IMR-90 (cell line): Measurements from ENCODE around the gene XYLB. TPM values are rescaled to one million over a fixed set of nuclear protein-coding genes. Genes with fewer than 3 reads are reported as not detected.

Experiments
- ATAC-seq: fragments of 200-7000 bp; cut with Tn5 transposase; 2 replicates; pipeline ENCODE4 v1.9.1; 2020; ENCODE audit warnings: low read depth, mild to moderate bottlenecking, moderate library complexity
- BruUV-seq: library from RNA; stranded (reverse); fragments of 400-500 nt; replicated peaks from 2 replicates; lab custom pipeline; 2021; lab: Mats Ljungman, UMichigan
- CTCF ChIA-PET: fragments of 300-600 bp; formaldehyde crosslinking; extraction: SDS; loops from one replicate; lab custom pipeline; 2021; ENCODE audit warnings: antibody characterized with exemption; lab: Yijun Ruan, JAX
- POLR2A ChIA-PET: fragments of 300-600 bp; sonication (Branson Sonifier 250); formaldehyde crosslinking; loops from one replicate; lab custom pipeline; 2022; ENCODE audit warnings: antibody characterized with exemption; ENCODE audit not compliant: unreplicated experiment; lab: Charles Lee
- DNase-seq: peaks from one replicate; pipeline ENCODE4 v3.0.0; 2013
- H2AFZ ChIP-seq: replicated peaks from 2 replicates; pipeline ENCODE3; 2013; ENCODE audit warnings: low read length, mild to moderate bottlenecking; ENCODE audit not compliant: poor library complexity
- H2AK5ac ChIP-seq: 2 replicates; pipeline ENCODE4 v1.6.1; 2013; ENCODE audit warnings: low read depth, low read length, inconsistent platforms
- H2AK9ac ChIP-seq: replicated peaks from 2 replicates; pipeline ENCODE3; 2013; ENCODE audit warnings: mild to moderate bottlenecking, low read depth, low read length, moderate library complexity; ENCODE audit not compliant: poor library complexity
- H2BK120ac ChIP-seq: 2 replicates; pipeline ENCODE4 v1.6.1; 2013; ENCODE audit warnings: low read depth, low read length, inconsistent platforms
- H2BK15ac ChIP-seq: 3 replicates; pipeline ENCODE4 v1.6.1; 2013; ENCODE audit warnings: low read depth, low read length, inconsistent platforms
- H2BK20ac ChIP-seq: 2 replicates; pipeline ENCODE4 v1.6.1; 2013; ENCODE audit warnings: low read depth, mild to moderate bottlenecking, inconsistent platforms, low read length, moderate library complexity
- H2BK5ac ChIP-seq: 2 replicates; pipeline ENCODE4 v1.6.1; 2013; ENCODE audit warnings: mild to moderate bottlenecking, low read depth, low read length, inconsistent platforms; ENCODE audit not compliant: poor library complexity, severe bottlenecking
- H3K14ac ChIP-seq: replicated peaks from 2 replicates; pipeline ENCODE4 v1.6.1; 2013; ENCODE audit warnings: low read depth, low read length, inconsistent platforms
- H3K18ac ChIP-seq: 2 replicates; pipeline ENCODE4 v1.6.1; 2013; ENCODE audit warnings: low read depth, low read length, control low read depth
- H3K23ac ChIP-seq: 2 replicates; pipeline ENCODE4 v1.6.1; 2013; ENCODE audit warnings: low read depth, low read length, inconsistent platforms
- H3K27ac ChIP-seq: 2 replicates; pipeline ENCODE4 v1.5.1; 2013; ENCODE audit warnings: mild to moderate bottlenecking, control low read depth, low read length; ENCODE audit not compliant: insufficient read depth
- H3K27me3 ChIP-seq: 2 replicates; pipeline ENCODE4 v1.6.1; 2013; ENCODE audit warnings: low read length; ENCODE audit not compliant: control insufficient read depth, insufficient read depth
- H3K36me3 ChIP-seq: 2 replicates; pipeline ENCODE4 v1.6.1; 2013; ENCODE audit warnings: low read length, mixed read lengths; ENCODE audit not compliant: control insufficient read depth, insufficient read depth
- H3K4ac ChIP-seq: 2 replicates; pipeline ENCODE4 v1.6.1; 2013; ENCODE audit warnings: low read depth, low read length, inconsistent platforms
- H3K4me1 ChIP-seq: 2 replicates; pipeline ENCODE4 v1.6.1; 2013; ENCODE audit warnings: low read length, mixed read lengths; ENCODE audit not compliant: control insufficient read depth, insufficient read depth
- H3K4me2 ChIP-seq: 2 replicates; pipeline ENCODE4 v1.6.1; 2013; ENCODE audit warnings: low read depth, mild to moderate bottlenecking, control low read depth, low read length, moderate library complexity
- H3K4me3 ChIP-seq: 2 replicates; pipeline ENCODE4 v1.5.1; 2013; ENCODE audit warnings: low read depth, mild to moderate bottlenecking, control low read depth, low read length, moderate library complexity; ENCODE audit not compliant: insufficient read depth
- H3K56ac ChIP-seq: 2 replicates; pipeline ENCODE4 v1.6.1; 2013; ENCODE audit warnings: low read length, inconsistent platforms; ENCODE audit not compliant: insufficient read depth; ENCODE audit errors: extremely low read depth
- H3K79me1 ChIP-seq, 2 experiments: 2 replicates each; pipeline ENCODE4 v1.6.1; 2013; ENCODE audit warnings: low read length in 2 of 2, inconsistent platforms in 1 of 2, low read depth in 1 of 2
- H3K9ac ChIP-seq: 2 replicates; pipeline ENCODE4 v1.6.1; 2013; ENCODE audit warnings: low read depth, low read length, control low read depth
- H3K9me1 ChIP-seq: 2 replicates; pipeline ENCODE4 v1.6.1; 2013; ENCODE audit warnings: low read length, inconsistent platforms; ENCODE audit not compliant: insufficient read depth
- H3K9me3 ChIP-seq: 2 replicates; pipeline ENCODE4 v1.6.1; 2013; ENCODE audit warnings: low read length; ENCODE audit not compliant: control insufficient read depth, insufficient read depth
- H4K20me1 ChIP-seq: 2 replicates; pipeline ENCODE4 v1.6.1; 2013; ENCODE audit warnings: low read length, inconsistent platforms; ENCODE audit not compliant: insufficient read depth
- H4K5ac ChIP-seq: 2 replicates; pipeline ENCODE4 v1.6.1; 2013; ENCODE audit warnings: mild to moderate bottlenecking, low read depth, low read length, control low read depth
- H4K8ac ChIP-seq, 2 experiments: 2 replicates each; pipeline ENCODE4 v1.6.1; 2013; ENCODE audit warnings: low read depth in 2 of 2, low read length in 2 of 2, control low read depth in 1 of 2, inconsistent platforms in 1 of 2
- H4K91ac ChIP-seq: 2 replicates; pipeline ENCODE4 v1.6.1; 2013; ENCODE audit warnings: low read depth, low read length, inconsistent platforms; ENCODE audit not compliant: insufficient read depth
- FOS ChIP-seq: fragments of 150-350 bp; IDR thresholded peaks from 2 replicates; pipeline ENCODE4 v1.6.1; 2016; ENCODE audit warnings: low read depth, low read length
- MAFK ChIP-seq: IDR thresholded peaks from 2 replicates; pipeline ENCODE4 v1.6.1; 2012; ENCODE audit warnings: low read depth, low read length, improper control_type of control experiment
- MAZ ChIP-seq: IDR thresholded peaks from 2 replicates; pipeline ENCODE4 v1.6.1; 2012; ENCODE audit warnings: low read depth, mild to moderate bottlenecking, low read length, improper control_type of control experiment, moderate library complexity, borderline replicate concordance
- MXI1 ChIP-seq: IDR thresholded peaks from 2 replicates; pipeline ENCODE4 v1.6.1; 2012; ENCODE audit warnings: low read depth, mild to moderate bottlenecking, low read length, moderate library complexity, borderline replicate concordance
- NFE2L2 ChIP-seq: fragments of 150-350 bp; IDR thresholded peaks from 2 replicates; pipeline ENCODE4 v1.6.1; 2016; ENCODE audit warnings: low read depth, mild to moderate bottlenecking, low read length
- POLR2A ChIP-seq: IDR thresholded peaks from 2 replicates; pipeline ENCODE4 v1.6.1; 2012; ENCODE audit warnings: mild to moderate bottlenecking, low read depth, low read length
- RFX5 ChIP-seq: IDR thresholded peaks from 2 replicates; pipeline ENCODE4 v1.8.0; 2012; ENCODE audit warnings: low read depth, mild to moderate bottlenecking, low read length, moderate library complexity
- WGBS, 2 experiments: methylation state at CpG; one replicate each; pipeline versions ENCODE4 v1.1.5 to v1.1.7; 2013; ENCODE audit warnings: missing lambda C conversion rate in 2 of 2; ENCODE audit not compliant: insufficient read length in 1 of 2; ENCODE audit errors: extremely low coverage in 2 of 2; 5-methylcytosine and 5-hydroxymethylcytosine counted together
- dilution Hi-C: fragments of 300-500 bp; cut with HindIII; formaldehyde crosslinking; loops from one replicate; pipeline ENCODE4 v1.14.3; 2018; ENCODE audit warnings: low sequenced_read_pairs; ENCODE audit not compliant: unreplicated experiment
- in situ Hi-C: fragments of 300-500 bp; cut with MboI; formaldehyde crosslinking; loops from 3 replicates; pipeline ENCODE4 v1.14.3; 2019; ENCODE audit warnings: low sequenced_read_pairs, inconsistent platforms, mixed read lengths
- intact Hi-C: fragments of 100-400 bp; cut with micrococcal nuclease; formaldehyde crosslinking; loops from 2 replicates; pipeline ENCODE4 v1.10.0; 2022
- polyA plus RNA-seq, 3 experiments: library from polyadenylated mRNA; depleted of rRNA; stranded (reverse); fragments of >200 nt; gene quantifications; 2 replicates each; pipeline ENCODE4 v1.2.3, GENCODE V29; 2012; ENCODE audit warnings: low replicate concordance in 1 of 3
- total RNA-seq: library from RNA; depleted of rRNA; stranded (reverse); fragments of >200 nt; gene quantifications from 2 replicates; pipeline ENCODE4 v1.2.3, GENCODE V29; 2012
- TF ChIP-seq, protein P1 (sequence below): conservative IDR thresholded peaks from 2 replicates; pipeline ENCODE4 v1.5.1; 2012; ENCODE audit warnings: mild to moderate bottlenecking, low read depth, low read length, improper control_type of control experiment

The XYLB gene
- total and polyA plus RNA-seq, 2 of the 4 experiments (the other 2 are of a cell fraction) = 3.0 to 3.4 TPM

- Histone ChIP-seq H2AK9ac (no peak overlapping the region), H3K4me1 (no peaks in the 10 kb centered on the region), H3K18ac (no peak overlapping the region), H2BK120ac (no peak overlapping the region), H2AFZ (no peak overlapping the region), H3K36me3 (peaks cover 8% of the 10 kb centered on the region), H4K5ac (no peak overlapping the region), H3K4me2 (no peak overlapping the region), H2BK15ac (no peak overlapping the region), H4K20me1 (no peaks in the 10 kb centered on the region), H3K56ac (no peak overlapping the region), H3K23ac (no peak overlapping the region), H2BK20ac (no peak overlapping the region), H2BK5ac (no peak overlapping the region), H4K91ac (no peak overlapping the region), H4K8ac (no peak overlapping the region), H3K9me1 (peaks cover 9% of the 10 kb centered on the region; the same call in 1 of the 2 replicates), H3K14ac (no peak overlapping the region), H2AK5ac (no peak overlapping the region), H3K9me3 (no peaks in the 10 kb centered on the region), H3K79me1 (no peaks in the 10 kb centered on the region), H3K4ac (no peak overlapping the region), H3K27ac (no peak overlapping the region), H3K27me3 (no peaks in the 10 kb centered on the region), H3K4me3 (no peak overlapping the region), H3K9ac (no peak overlapping the region)
- WGBS, 2 experiments = 100% methylated on average over 4 of the region's 8 CpGs; no CpG with 5 or more reads in 1 of the 2 experiments
- ChIA-PET POLR2A (no interaction called here), CTCF (interaction anchor here (0.7 kb wide), 1 partner anchor 78 kb away, joined by 3 read pairs; no protein-coding TSS in a partner anchor)
- TF ChIP-seq NFE2L2 (no peak), FOS (no peak), MAFK (no peak), POLR2A (no peak), MXI1 (no peak), RFX5 (no peak), MAZ (no peak)
- TF ChIP-seq, protein P1, sequence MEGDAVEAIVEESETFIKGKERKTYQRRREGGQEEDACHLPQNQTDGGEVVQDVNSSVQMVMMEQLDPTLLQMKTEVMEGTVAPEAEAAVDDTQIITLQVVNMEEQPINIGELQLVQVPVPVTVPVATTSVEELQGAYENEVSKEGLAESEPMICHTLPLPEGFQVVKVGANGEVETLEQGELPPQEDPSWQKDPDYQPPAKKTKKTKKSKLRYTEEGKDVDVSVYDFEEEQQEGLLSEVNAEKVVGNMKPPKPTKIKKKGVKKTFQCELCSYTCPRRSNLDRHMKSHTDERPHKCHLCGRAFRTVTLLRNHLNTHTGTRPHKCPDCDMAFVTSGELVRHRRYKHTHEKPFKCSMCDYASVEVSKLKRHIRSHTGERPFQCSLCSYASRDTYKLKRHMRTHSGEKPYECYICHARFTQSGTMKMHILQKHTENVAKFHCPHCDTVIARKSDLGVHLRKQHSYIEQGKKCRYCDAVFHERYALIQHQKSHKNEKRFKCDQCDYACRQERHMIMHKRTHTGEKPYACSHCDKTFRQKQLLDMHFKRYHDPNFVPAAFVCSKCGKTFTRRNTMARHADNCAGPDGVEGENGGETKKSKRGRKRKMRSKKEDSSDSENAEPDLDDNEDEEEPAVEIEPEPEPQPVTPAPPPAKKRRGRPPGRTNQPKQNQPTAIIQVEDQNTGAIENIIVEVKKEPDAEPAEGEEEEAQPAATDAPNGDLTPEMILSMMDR = no peak
- in situ Hi-C loops = no loop called here
- intact Hi-C loops = no loop called here
- dilution Hi-C loops = no loop called here
- no TSS peak for BruUV-seq
- ATAC-seq = no peak
- no peak for DNase-seq
Measured at GRCh38 chr3:38375488-38376097, 29.0 kb downstream of the XYLB start.
